ENCODE results near the gene AIF1L.

- no peak for TF ChIP-seq REST (IDR thresholded peaks at IDR 0.05; ENCODE audit: insufficient read depth in 1 of 2, low read depth in 2 of 2, low read length in 1 of 2)
- no peak for TF ChIP-seq CTCF (IDR thresholded peaks at IDR 0.05)
Observed at GRCh38 chr9:131167936-131168335, 71.6 kb downstream of the AIF1L start.

Measured in Panc1 (cell line).